Esophagus muscularis mucosa (tissue), 4 donors: ENCODE measurements around the gene ESAM. TPM values are rescaled to one million over a fixed set of nuclear protein-coding genes. Genes with fewer than 3 reads are reported as not detected.

Experiments
- DNase-seq: peaks from one replicate; pipeline ENCODE4 v3.0.0-alpha.2; 2017; ENCODE audit errors: extremely low spot score
- H3K27ac ChIP-seq, 4 donors: fragments of 200-600 bp; sonication (generic); replicated peaks in 1 of 4; 1 replicate in 3 of 4; 2 replicates in 1 of 4; pipeline ENCODE4 v1.5.1; 2016 to 2019; ENCODE audit warnings: mild to moderate bottlenecking in 1 of 4
- H3K27me3 ChIP-seq, 4 donors: fragments of 200-600 bp; sonication (generic); one replicate each; pipeline versions ENCODE4 v1.5.1 to v1.6.0; 2016 to 2019
- H3K36me3 ChIP-seq, 4 donors: fragments of 200-600 bp; sonication (generic); one replicate each; pipeline ENCODE4 v1.5.1; 2016 to 2019
- H3K4me1 ChIP-seq, 4 donors: fragments of 200-600 bp; sonication (generic); one replicate each; pipeline ENCODE4 v1.5.1; 2016 to 2019
- H3K4me3 ChIP-seq, 4 donors: fragments of 200-600 bp; sonication (generic); 1 replicate in 2 of 4; 2 replicates in 2 of 4; pipeline ENCODE4 v1.5.1; 2016 to 2019; ENCODE audit warnings: mild to moderate bottlenecking in 4 of 4, moderate library complexity in 1 of 4
- H3K9me3 ChIP-seq, 4 donors: fragments of 200-600 bp; sonication (generic); 1 replicate in 3 of 4; 2 replicates in 1 of 4; pipeline ENCODE4 v1.5.1; 2016 to 2019
- CTCF ChIP-seq, 3 experiments: fragments of 200-600 bp in 2 of 3; fragments of 450-650 bp in 1 of 3; sonication (generic) in 2 of 3; IDR thresholded peaks; one replicate each; pipeline ENCODE4 v1.5.1; 2017 to 2019; ENCODE audit warnings: antibody characterized with exemption in 3 of 3, mild to moderate bottlenecking in 2 of 3, moderate library complexity in 1 of 3
- EP300 ChIP-seq: sonication (generic); formaldehyde crosslinking; IDR thresholded peaks from one replicate; pipeline ENCODE4 v1.6.1; 2017; ENCODE audit warnings: antibody characterized with exemption
- POLR2A ChIP-seq: fragments of 450-650 bp; IDR thresholded peaks from one replicate; pipeline ENCODE4 v1.6.1; 2017; ENCODE audit warnings: antibody characterized with exemption, moderate library complexity, mild to moderate bottlenecking, low read depth
- POLR2AphosphoS5 ChIP-seq, 2 donors: sonication (generic); formaldehyde crosslinking; IDR thresholded peaks; one replicate each; pipeline ENCODE4 v1.6.1; 2017; ENCODE audit warnings: antibody characterized with exemption in 2 of 2
- WGBS: methylation state at CpG from one replicate; pipeline ENCODE4 v1.1.5; 2018; 5-methylcytosine and 5-hydroxymethylcytosine counted together
- intact Hi-C: fragments of 100-400 bp; cut with DNase I; formaldehyde crosslinking; loops from one replicate; pipeline ENCODE4 v1.15.1; 2023
- total RNA-seq, 4 donors: library from RNA; depleted of rRNA; stranded (reverse); fragments of >200 nt; gene quantifications; one replicate each; pipeline versions ENCODE4 v1.1.0 to v1.2.1, GENCODE V29; 2016

The ESAM gene
- total RNA-seq, 4 donors from 2014 or later, result 10.8 to 52.8 (median 41.1) TPM

GRCh38 chr11:124728134-124728533 lies 34.0 kb downstream of the ESAM start:
- intact Hi-C loops, result no loop called here
- Histone ChIP-seq H3K27ac (no peak overlapping the region), H3K4me3 (no peak overlapping the region), H3K4me1 (peaks cover 0 to 17% (median 10%) of the 10 kb centered on the region in 4 donors), H3K27me3 (peaks cover 0 to 38% (median 0%) of the 10 kb centered on the region in 4 donors), H3K9me3 (no peaks in the 10 kb centered on the region), H3K36me3 (no peaks in the 10 kb centered on the region)
- WGBS, result 82% methylated on average over 2 of the region's 2 CpGs
- TF ChIP-seq EP300 (no peak), POLR2AphosphoS5 (IDR thresholded peaks at IDR 0.05) (no peak), CTCF (IDR thresholded peaks at IDR 0.05) (no peak), POLR2A (no peak)
- no peak for DNase-seq

- Histone ChIP-seq H3K4me3 (no peak overlapping the region), H3K9me3 (no peaks in the 10 kb centered on the region), H3K4me1 (peaks cover 0 to 17% (median 10%) of the 10 kb centered on the region in 4 donors), H3K27ac (no peak overlapping the region), H3K27me3 (peaks cover 0 to 44% (median 0%) of the 10 kb centered on the region in 4 donors), H3K36me3 (no peaks in the 10 kb centered on the region)
- intact Hi-C loops, result no loop called here
- WGBS, result 82% methylated on average over 4 of the region's 4 CpGs
- DNase-seq, result no peak
- TF ChIP-seq CTCF (IDR thresholded peaks at IDR 0.05) (no peak), POLR2A (no peak), EP300 (no peak), POLR2AphosphoS5 (IDR thresholded peaks at IDR 0.05) (no peak)
Measured at GRCh38 chr11:124727474-124727873, 34.6 kb downstream of the ESAM start.

- Histone ChIP-seq H3K4me3 (no peak overlapping the region), H3K36me3 (no peaks in the 10 kb centered on the region), H3K27ac (no peak overlapping the region), H3K4me1 (peaks cover 0 to 17% (median 10%) of the 10 kb centered on the region in 4 donors), H3K9me3 (no peaks in the 10 kb centered on the region), H3K27me3 (peaks cover 0 to 62% (median 0%) of the 10 kb centered on the region in 4 donors)
- no peak for DNase-seq
- TF ChIP-seq POLR2A (no peak), CTCF (IDR thresholded peaks at IDR 0.05) (no peak), EP300 (no peak), POLR2AphosphoS5 (IDR thresholded peaks at IDR 0.05) (no peak)
- intact Hi-C loops, result no loop called here
- WGBS, result 21% methylated on average over 6 of the region's 6 CpGs
Measured at GRCh38 chr11:124725719-124726105, 36.4 kb downstream of the ESAM start.

DNA sequence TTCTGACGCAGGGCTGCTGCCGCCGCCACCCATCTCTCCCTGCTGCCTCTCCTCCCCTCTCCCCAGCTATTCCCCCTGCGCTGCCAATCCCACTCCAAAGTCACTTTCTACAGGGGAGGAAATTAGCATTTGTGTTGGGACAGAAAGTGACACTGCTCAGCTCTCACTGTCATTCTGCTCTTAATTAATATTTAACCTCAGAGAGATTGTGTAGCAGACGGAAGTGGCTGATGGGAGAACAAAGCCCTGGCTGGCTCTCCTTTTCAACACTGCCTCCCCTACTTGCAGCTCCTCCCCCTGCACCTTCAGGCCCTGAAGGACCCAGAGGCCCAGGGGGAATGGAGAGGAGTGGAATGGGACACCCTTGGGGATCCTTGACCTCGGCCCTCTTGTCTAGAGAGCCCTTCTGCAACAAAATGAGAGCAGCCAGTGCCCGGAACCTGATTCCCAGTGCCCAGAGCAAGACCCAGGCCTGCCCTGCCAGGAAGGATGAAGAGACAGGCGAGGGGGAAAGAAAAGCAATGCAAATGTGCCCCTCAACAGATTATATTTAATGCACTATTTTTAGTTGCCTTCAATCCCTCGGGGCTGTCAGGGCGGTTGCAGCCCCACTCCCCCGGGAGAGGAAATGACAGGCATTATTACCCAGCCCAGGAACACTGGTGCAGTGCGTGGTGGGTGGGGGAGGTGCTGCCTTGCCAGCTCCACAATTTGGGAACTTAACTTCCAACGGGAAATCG lies 36.9 kb downstream of the ESAM start:
- Histone ChIP-seq H3K27ac (no peak overlapping the region), H3K27me3 (peaks cover 0 to 68% (median 0%) of the 10 kb centered on the region in 4 donors), H3K36me3 (no peaks in the 10 kb centered on the region), H3K4me3 (no peak overlapping the region), H3K4me1 (peaks cover 0 to 17% (median 10%) of the 10 kb centered on the region in 4 donors), H3K9me3 (no peaks in the 10 kb centered on the region)
- DNase-seq, result no peak
- TF ChIP-seq CTCF (IDR thresholded peaks at IDR 0.05), result no peak
- TF ChIP-seq POLR2A, result no peak
- TF ChIP-seq POLR2AphosphoS5 (IDR thresholded peaks at IDR 0.05), result no peak
- TF ChIP-seq EP300, result no peak
- intact Hi-C loops, result no loop called here
- 31% methylated on average over 14 of the region's 14 CpGs for WGBS
